ENCODE measurements around the gene IGF1R.

DNA sequence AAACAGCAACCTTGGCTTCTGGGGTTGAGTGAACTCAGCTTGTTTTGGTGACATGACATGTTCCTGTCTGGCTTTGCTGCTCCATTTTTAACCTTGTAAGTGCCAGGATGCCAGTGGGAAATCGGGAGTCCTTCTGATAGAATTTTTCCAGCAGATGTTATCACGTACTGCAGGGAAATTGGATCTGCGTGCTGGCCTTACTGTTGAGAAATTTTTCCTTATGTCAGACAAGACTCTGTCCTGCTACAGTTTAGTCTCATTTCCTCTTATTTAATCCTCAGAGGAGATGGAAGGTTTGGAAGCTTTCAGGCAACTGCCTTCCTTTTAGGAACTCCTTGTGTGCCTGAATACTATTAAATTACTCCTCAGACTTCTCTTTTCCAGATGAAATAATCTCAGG, 278.7 kb downstream of the IGF1R start:
- TF ChIP-seq EZH2 (IDR thresholded peaks at IDR 0.05; ENCODE audit: low read length, unreplicated experiment): no peak
- TF ChIP-seq, protein P1, sequence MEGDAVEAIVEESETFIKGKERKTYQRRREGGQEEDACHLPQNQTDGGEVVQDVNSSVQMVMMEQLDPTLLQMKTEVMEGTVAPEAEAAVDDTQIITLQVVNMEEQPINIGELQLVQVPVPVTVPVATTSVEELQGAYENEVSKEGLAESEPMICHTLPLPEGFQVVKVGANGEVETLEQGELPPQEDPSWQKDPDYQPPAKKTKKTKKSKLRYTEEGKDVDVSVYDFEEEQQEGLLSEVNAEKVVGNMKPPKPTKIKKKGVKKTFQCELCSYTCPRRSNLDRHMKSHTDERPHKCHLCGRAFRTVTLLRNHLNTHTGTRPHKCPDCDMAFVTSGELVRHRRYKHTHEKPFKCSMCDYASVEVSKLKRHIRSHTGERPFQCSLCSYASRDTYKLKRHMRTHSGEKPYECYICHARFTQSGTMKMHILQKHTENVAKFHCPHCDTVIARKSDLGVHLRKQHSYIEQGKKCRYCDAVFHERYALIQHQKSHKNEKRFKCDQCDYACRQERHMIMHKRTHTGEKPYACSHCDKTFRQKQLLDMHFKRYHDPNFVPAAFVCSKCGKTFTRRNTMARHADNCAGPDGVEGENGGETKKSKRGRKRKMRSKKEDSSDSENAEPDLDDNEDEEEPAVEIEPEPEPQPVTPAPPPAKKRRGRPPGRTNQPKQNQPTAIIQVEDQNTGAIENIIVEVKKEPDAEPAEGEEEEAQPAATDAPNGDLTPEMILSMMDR (conservative IDR thresholded peaks at IDR 0.05; ENCODE audit: low read depth, low read length): no peak
